Activated CD8-positive, alpha-beta T cell treated with anti-CD3 and anti-CD28 coated beads, Interleukin-2, amount 10 ng/mL, durations not matched to agents 7 days and 5 days (primary cell): ENCODE measurements around the gene RHBDD2. TPM values are rescaled to one million over a fixed set of nuclear protein-coding genes. Genes with fewer than 3 reads are reported as not detected.

Experiments used
- ATAC-seq: fragments of 150-1000 bp; cut with Tn5 transposase; one replicate; pipeline ENCODE4 v1.10.0; 2021; ENCODE audit warnings: moderate library complexity
- CTCF ChIA-PET: fragments of 350-600 bp; sonication (Branson Sonifier 250); formaldehyde crosslinking; loops from one replicate; lab custom pipeline; 2021; ENCODE audit warnings: antibody characterized with exemption; lab: Charles Lee
- POLR2A ChIA-PET: fragments of 350-600 bp; sonication (Branson Sonifier 250); formaldehyde crosslinking; loops from one replicate; lab custom pipeline; 2021; ENCODE audit warnings: antibody characterized with exemption; lab: Charles Lee
- DNase-seq: peaks from one replicate; pipeline ENCODE4 v3.0.0-alpha.2; 2020
- H3K27ac Mint-ChIP-seq: one replicate; pipeline ENCODE4 v1.8.0; 2021; ENCODE audit warnings: mild to moderate bottlenecking, mixed read lengths
- H3K27me3 Mint-ChIP-seq: one replicate; pipeline ENCODE4 v1.8.0; 2021; ENCODE audit warnings: low read depth, mixed read lengths
- H3K36me3 Mint-ChIP-seq: one replicate; pipeline ENCODE4 v1.8.0; 2021; ENCODE audit warnings: low read depth, mixed read lengths
- H3K4me1 Mint-ChIP-seq: one replicate; pipeline ENCODE4 v1.8.0; 2021; ENCODE audit warnings: low read depth, mixed read lengths
- H3K4me3 Mint-ChIP-seq: one replicate; pipeline ENCODE4 v1.8.0; 2021; ENCODE audit warnings: mild to moderate bottlenecking, mixed read lengths
- H3K9me3 Mint-ChIP-seq: one replicate; pipeline ENCODE4 v1.8.0; 2022; ENCODE audit warnings: mixed read lengths; ENCODE audit not compliant: insufficient read depth
- total RNA-seq, 2 experiments: library from RNA; stranded (reverse); gene quantifications; one replicate each; pipeline ENCODE4 v1.2.3, GENCODE V29; 2021

The RHBDD2 gene
- total RNA-seq, 2 experiments from 2014 or later: 18.1 to 18.4 TPM

GRCh38 chr7:75914169-75914654, 35.4 kb downstream of the RHBDD2 start:
- H3K36me3 Mint-ChIP-seq: no peaks in the 10 kb centered on the region
- POLR2A ChIA-PET: interaction anchor here (0.6 to 2.0 kb wide), 7 partner anchors 11 to 170 kb away, joined by 3 to 7 read pairs (median 4); partner anchors contain the start of gene RHBDD2
- ATAC-seq: no peak
- H3K27me3 Mint-ChIP-seq: peaks cover 8% of the 10 kb centered on the region
- H3K4me1 Mint-ChIP-seq: peaks cover 17% of the 10 kb centered on the region
- no peaks in the 10 kb centered on the region for H3K9me3 Mint-ChIP-seq
- H3K4me3 Mint-ChIP-seq: peak overlapping the region; percentile 85
- DNase-seq: no peak
- peak overlapping the region; percentile 91 for H3K27ac Mint-ChIP-seq
- CTCF ChIA-PET: interaction anchor here (1.2 kb wide), 1 partner anchor 106 kb away, joined by 6 read pairs; no protein-coding TSS in a partner anchor

GRCh38 chr7:75914655-75915415, 36.0 kb downstream of the RHBDD2 start, which contains the start of gene POR:
POR (plus strand) TSS chr7:75915155; CDS start chr7:75954002, 38,847 bp downstream.
- peak within 1 kb of the TSS; percentile 85 for H3K4me3 Mint-ChIP-seq
- CTCF ChIA-PET: interaction anchor here (0.8 to 2.1 kb wide), 5 partner anchors 10 to 133 kb away, joined by 3 to 16 read pairs (median 3); partner anchors contain the start of genes MDH2 and STYXL1

DNA sequence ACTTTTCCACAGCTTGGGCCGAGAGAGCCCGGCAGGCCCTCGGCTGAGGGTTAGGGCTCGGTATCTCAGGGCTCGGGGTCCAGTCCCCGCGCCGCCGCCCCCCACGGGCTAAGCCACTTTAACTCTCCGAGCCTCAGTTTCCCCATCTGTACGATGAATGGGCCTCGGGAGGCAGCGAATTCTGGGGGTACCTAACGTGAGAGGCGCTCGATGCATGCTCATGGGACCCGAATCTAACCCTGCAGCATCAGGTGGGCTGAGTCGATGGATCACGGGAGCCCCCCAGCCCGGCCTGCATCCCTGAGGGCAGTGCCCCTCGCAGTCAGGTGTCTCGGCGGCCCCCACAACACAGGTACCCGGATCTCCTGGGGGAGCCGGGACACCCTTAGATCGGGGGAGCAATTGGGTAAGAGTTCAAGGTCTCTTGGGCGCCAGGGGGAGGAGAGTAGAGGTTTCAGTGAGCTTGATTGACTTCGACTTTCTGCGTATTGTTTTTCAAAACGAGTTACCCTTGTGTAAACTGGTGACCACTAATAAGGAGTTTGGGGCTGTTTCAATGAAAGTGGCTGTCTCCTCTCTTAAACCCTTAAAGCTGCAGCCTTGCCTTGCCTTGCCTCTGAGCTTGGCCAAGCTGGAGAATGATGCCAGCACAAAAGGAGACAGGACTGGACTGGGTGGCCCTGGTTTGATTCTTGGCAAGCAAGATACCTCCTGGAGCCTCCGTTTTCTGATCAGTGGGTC, 36.8 kb downstream of the RHBDD2 start:
- ATAC-seq (peak; percentile 10), DNase-seq (peak; percentile 33)
- Mint-ChIP-seq H3K27me3 (peaks cover 8% of the 10 kb centered on the region), H3K4me1 (peaks cover 23% of the 10 kb centered on the region), H3K4me3 (peak overlapping the region; percentile 85), H3K27ac (peak overlapping the region; percentile 66), H3K36me3 (no peaks in the 10 kb centered on the region), H3K9me3 (no peaks in the 10 kb centered on the region)
- CTCF ChIA-PET: interaction anchor here (0.8 to 2.1 kb wide), 6 partner anchors 9 to 132 kb away, joined by 3 to 16 read pairs (median 3); partner anchors contain the start of genes MDH2 and STYXL1
- POLR2A ChIA-PET: interaction anchor here (0.5 to 2.0 kb wide), 10 partner anchors 9 to 439 kb away, joined by 3 to 7 read pairs (median 4); partner anchors contain the start of gene STYXL1

More at GRCh38 chr7:75914655-75915415, 36.0 kb downstream of the RHBDD2 start, which contains the start of gene POR:
- DNase-seq: peak; percentile 96
- no peaks in the 10 kb centered on the region for H3K36me3 Mint-ChIP-seq
- POLR2A ChIA-PET: interaction anchor here (0.5 to 2.0 kb wide), 13 partner anchors 10 to 439 kb away, joined by 3 to 7 read pairs (median 4); partner anchors contain the start of gene STYXL1
- peaks cover 8% of the 10 kb centered on the region for H3K27me3 Mint-ChIP-seq
- peak within 1 kb of the TSS; percentile 91 for H3K27ac Mint-ChIP-seq
- H3K9me3 Mint-ChIP-seq: no peaks in the 10 kb centered on the region
- ATAC-seq: peak; percentile 92
- peaks cover 20% of the 10 kb centered on the region for H3K4me1 Mint-ChIP-seq

DNA sequence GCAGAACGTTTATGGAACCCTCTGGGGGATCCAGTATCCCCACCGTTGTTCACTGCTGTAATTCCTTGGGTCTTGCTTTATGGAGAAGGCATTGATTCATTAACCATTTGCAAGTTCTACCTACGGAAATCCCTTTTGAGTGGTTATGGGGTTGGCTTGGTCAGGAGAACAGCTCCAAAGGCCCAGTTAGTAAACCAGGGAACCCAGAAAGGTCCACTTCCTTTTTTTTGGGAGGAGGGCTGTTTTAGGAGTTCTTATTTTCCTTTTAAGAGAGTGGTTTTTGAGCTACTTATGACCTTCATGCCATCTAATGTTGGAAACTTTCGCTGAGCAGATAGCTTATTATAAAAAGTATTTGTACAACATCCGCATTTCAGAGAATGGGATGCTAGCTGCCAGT, 37.4 kb downstream of the RHBDD2 start:
- ATAC-seq (no peak), DNase-seq (no peak)
- ChIA-PET POLR2A (interaction anchor here (0.6 to 2.0 kb wide), 8 partner anchors 9 to 402 kb away, joined by 3 to 7 read pairs (median 4); partner anchors contain the start of gene STYXL1), CTCF (interaction anchor here (0.9 to 2.1 kb wide), 4 partner anchors 9 to 116 kb away, joined by 3 to 16 read pairs (median 4); no protein-coding TSS in a partner anchor)
- peaks cover 5% of the 10 kb centered on the region for H3K27me3 Mint-ChIP-seq
- H3K27ac Mint-ChIP-seq: no peak overlapping the region
- H3K4me1 Mint-ChIP-seq: peaks cover 23% of the 10 kb centered on the region
- no peaks in the 10 kb centered on the region for H3K36me3 Mint-ChIP-seq
- H3K9me3 Mint-ChIP-seq: no peaks in the 10 kb centered on the region
- H3K4me3 Mint-ChIP-seq: peak overlapping the region; percentile 85

DNA sequence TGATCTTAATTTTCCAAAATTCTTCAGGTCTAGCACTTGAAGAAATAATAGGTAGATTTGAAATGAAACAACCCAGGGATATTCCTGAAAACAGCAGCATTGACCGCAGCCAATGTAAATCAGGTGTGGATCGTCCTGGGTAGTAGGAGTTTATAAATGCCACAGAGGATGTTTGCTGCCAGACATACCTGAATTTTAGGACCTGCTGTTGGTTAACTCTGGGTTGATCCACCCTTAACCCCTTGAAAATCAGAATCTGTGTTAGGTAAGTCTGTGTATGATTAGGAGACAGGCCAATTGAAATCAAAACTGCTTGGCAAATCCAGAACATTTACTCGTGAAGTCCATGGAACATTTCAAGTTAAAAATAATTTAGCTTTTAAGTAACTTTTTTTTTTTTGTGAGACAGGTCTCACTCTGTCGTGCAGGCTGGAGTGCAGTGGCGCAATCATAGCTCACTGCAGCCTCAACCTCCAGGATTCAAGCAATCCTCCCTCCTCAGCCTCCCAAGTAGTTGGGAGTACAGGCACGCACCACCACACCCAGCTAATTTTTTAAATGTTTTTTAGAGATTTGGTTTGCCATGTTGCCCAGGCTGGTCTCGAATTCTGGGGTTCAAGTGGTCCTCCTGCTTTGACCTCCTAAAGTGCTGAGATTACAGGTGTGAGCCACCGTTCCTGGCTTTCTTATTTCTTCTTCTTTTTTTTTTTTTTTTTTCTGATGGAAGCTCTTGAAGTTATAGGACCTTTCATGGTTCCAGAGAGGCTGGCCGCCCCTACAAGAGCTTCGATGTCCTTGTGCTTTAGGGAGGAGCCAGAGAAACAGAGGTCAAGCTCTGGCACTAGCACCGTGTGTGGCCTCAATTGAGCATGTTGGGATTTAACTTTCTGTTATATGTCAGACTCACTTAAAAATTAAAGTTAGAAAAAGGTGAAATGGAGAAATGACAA, 38.1 kb downstream of the RHBDD2 start:
- H3K27me3 Mint-ChIP-seq: peaks cover 5% of the 10 kb centered on the region
- ATAC-seq (no peak), DNase-seq (no peak)
- H3K36me3 Mint-ChIP-seq: no peaks in the 10 kb centered on the region
- H3K4me3 Mint-ChIP-seq: no peak overlapping the region
- CTCF ChIA-PET: interaction anchor here (0.9 to 2.1 kb wide), 2 partner anchors 11 to 104 kb away, joined by 3 to 16 read pairs; no protein-coding TSS in a partner anchor
- H3K4me1 Mint-ChIP-seq: peaks cover 23% of the 10 kb centered on the region
- POLR2A ChIA-PET: interaction anchor here (0.6 kb wide), 1 partner anchor 68 kb away, joined by 4 read pairs; no protein-coding TSS in a partner anchor
- H3K9me3 Mint-ChIP-seq: no peaks in the 10 kb centered on the region
- no peak overlapping the region for H3K27ac Mint-ChIP-seq

- Mint-ChIP-seq H3K9me3 (no peaks in the 10 kb centered on the region), H3K4me3 (no peak overlapping the region), H3K27ac (no peak overlapping the region), H3K36me3 (no peaks in the 10 kb centered on the region), H3K4me1 (peaks cover 12% of the 10 kb centered on the region), H3K27me3 (peaks cover 3% of the 10 kb centered on the region)
- ATAC-seq: no peak
- CTCF ChIA-PET: no interaction called here
- DNase-seq: no peak
- POLR2A ChIA-PET: no interaction called here
Measured at GRCh38 chr7:75920431-75921161, 41.8 kb downstream of the RHBDD2 start.

- ChIA-PET POLR2A (no interaction called here), CTCF (no interaction called here)
- Mint-ChIP-seq H3K9me3 (no peaks in the 10 kb centered on the region), H3K4me3 (no peak overlapping the region), H3K4me1 (peaks cover 7% of the 10 kb centered on the region), H3K27me3 (no peaks in the 10 kb centered on the region), H3K36me3 (no peaks in the 10 kb centered on the region), H3K27ac (no peak overlapping the region)
- ATAC-seq (no peak), DNase-seq (no peak)
Measured at GRCh38 chr7:75921479-75921878, 42.6 kb downstream of the RHBDD2 start.

GRCh38 chr7:75922966-75923603, 44.3 kb downstream of the RHBDD2 start:
- no peaks in the 10 kb centered on the region for H3K27me3 Mint-ChIP-seq
- H3K27ac Mint-ChIP-seq: no peak overlapping the region
- H3K36me3 Mint-ChIP-seq: no peaks in the 10 kb centered on the region
- no peak overlapping the region for H3K4me3 Mint-ChIP-seq
- no peak for ATAC-seq
- POLR2A ChIA-PET: no interaction called here
- no peak for DNase-seq
- H3K4me1 Mint-ChIP-seq: peaks cover 7% of the 10 kb centered on the region
- CTCF ChIA-PET: no interaction called here
- H3K9me3 Mint-ChIP-seq: no peaks in the 10 kb centered on the region

GRCh38 chr7:75924256-75924655, 45.4 kb downstream of the RHBDD2 start:
- ChIA-PET POLR2A (interaction anchor here (1.4 kb wide), 1 partner anchor 9 kb away, joined by 7 read pairs; the partner anchor contains the start of gene POR), CTCF (interaction anchor here (1.1 kb wide), 1 partner anchor 9 kb away, joined by 3 read pairs; no protein-coding TSS in a partner anchor)
- no peaks in the 10 kb centered on the region for H3K27me3 Mint-ChIP-seq
- DNase-seq (no peak), ATAC-seq (no peak)
- H3K36me3 Mint-ChIP-seq: no peaks in the 10 kb centered on the region
- H3K27ac Mint-ChIP-seq: no peak overlapping the region
- H3K4me1 Mint-ChIP-seq: peaks cover 18% of the 10 kb centered on the region
- H3K9me3 Mint-ChIP-seq: no peaks in the 10 kb centered on the region
- H3K4me3 Mint-ChIP-seq: no peak overlapping the region
